Keratinocyte (primary cell): ENCODE data around the gene AFAP1L2. TPM values are rescaled to one million over a fixed set of nuclear protein-coding genes. Genes with fewer than 3 reads are reported as not detected.

Source experiments
- DNase-seq: peaks from one replicate; pipeline ENCODE4 v3.0.0-alpha.2; 2011; ENCODE audit warnings: low read depth, missing footprints, low spot score
- FAIRE-seq: peaks from 2 replicates; lab custom pipeline; 2011; peaks lifted over from hg19 to GRCh38; lab: Jason Lieb, UNC
- H2AFZ ChIP-seq: 2 replicates; pipeline ENCODE4 v1.6.0; 2012; ENCODE audit warnings: low read length, control low read depth, inconsistent platforms; ENCODE audit not compliant: control insufficient read depth
- H3K27ac ChIP-seq: 2 replicates; pipeline ENCODE4 v1.5.1; 2011; ENCODE audit warnings: low read length; ENCODE audit not compliant: control insufficient read depth, insufficient read depth
- H3K27me3 ChIP-seq: 3 replicates; pipeline ENCODE4 v1.6.0; 2011; ENCODE audit warnings: low read length; ENCODE audit not compliant: control insufficient read depth, insufficient read depth; ENCODE audit errors: extremely low read depth
- H3K36me3 ChIP-seq, 2 experiments: 2 replicates in 1 of 2; 3 replicates in 1 of 2; pipeline ENCODE4 v1.5.1; 2011; ENCODE audit warnings: low read length in 2 of 2, mild to moderate bottlenecking in 1 of 2; ENCODE audit not compliant: control insufficient read depth in 2 of 2, insufficient read depth in 2 of 2; ENCODE audit errors: extremely low read depth in 1 of 2
- H3K4me1 ChIP-seq: 3 replicates; pipeline ENCODE4 v1.5.1; 2011; ENCODE audit warnings: low read length; ENCODE audit not compliant: control insufficient read depth, insufficient read depth; ENCODE audit errors: extremely low read depth
- H3K4me2 ChIP-seq: 3 replicates; pipeline ENCODE4 v1.6.0; 2011; ENCODE audit warnings: low read depth, low read length; ENCODE audit not compliant: control insufficient read depth, insufficient read depth; ENCODE audit errors: extremely low read depth
- H3K4me3 ChIP-seq, 3 experiments: fragments of 200-600 bp in 1 of 3; sonication (generic) in 1 of 3; 2 replicates in 2 of 3; 3 replicates in 1 of 3; pipeline ENCODE4 v1.5.1; 2011 to 2016; ENCODE audit warnings: low read length in 3 of 3, mild to moderate bottlenecking in 3 of 3, control low read depth in 2 of 3, inconsistent platforms in 1 of 3, low read depth in 1 of 3, mixed read lengths in 1 of 3, mixed run types in 1 of 3, moderate library complexity in 1 of 3; ENCODE audit not compliant: control insufficient read depth in 2 of 3, insufficient read depth in 2 of 3; ENCODE audit errors: extremely low read depth in 1 of 3
- H3K79me2 ChIP-seq: 2 replicates; pipeline ENCODE4 v1.6.0; 2012; ENCODE audit warnings: low read length; ENCODE audit not compliant: control insufficient read depth, insufficient read depth
- H3K9ac ChIP-seq: 3 replicates; pipeline ENCODE4 v1.6.0; 2011; ENCODE audit warnings: low read length; ENCODE audit not compliant: control insufficient read depth, insufficient read depth; ENCODE audit errors: extremely low read depth
- H3K9me1 ChIP-seq: 3 replicates; pipeline ENCODE4 v1.6.0; 2011; ENCODE audit warnings: low read length; ENCODE audit not compliant: control insufficient read depth, insufficient read depth; ENCODE audit errors: extremely low read depth
- H3K9me3 ChIP-seq: 2 replicates; pipeline ENCODE4 v1.5.1; 2012; ENCODE audit warnings: low read depth, low read length; ENCODE audit not compliant: control insufficient read depth
- H4K20me1 ChIP-seq: 3 replicates; pipeline ENCODE4 v1.6.0; 2011; ENCODE audit warnings: low read length; ENCODE audit not compliant: control insufficient read depth, insufficient read depth; ENCODE audit errors: extremely low read depth
- CTCF ChIP-seq, 3 experiments: IDR thresholded peaks in 1 of 3; conservative IDR thresholded peaks in 1 of 3; optimal IDR thresholded peaks in 1 of 3; 2 replicates in 2 of 3; 3 replicates in 1 of 3; pipeline versions ENCODE3 to v1.5.1; 2011; ENCODE audit warnings: low read length in 3 of 3, mild to moderate bottlenecking in 3 of 3, moderate library complexity in 2 of 3, control low read depth in 1 of 3, inconsistent platforms in 1 of 3; ENCODE audit not compliant: insufficient read depth in 2 of 3; ENCODE audit errors: extremely low read depth in 1 of 3
- EZH2 ChIP-seq: IDR thresholded peaks from one replicate; pipeline ENCODE4 v1.6.1; 2012; ENCODE audit warnings: inconsistent platforms, mild to moderate bottlenecking, low read length, moderate library complexity
- dilution Hi-C: fragments of 300-500 bp; cut with MboI; formaldehyde crosslinking; loops from one replicate; pipeline ENCODE4 v1.7.0; 2020; ENCODE audit warnings: low sequenced_read_pairs; ENCODE audit not compliant: extremely low pct_ligation_motif_present
- polyA plus RNA-seq, 5 experiments: library from polyadenylated mRNA; depleted of rRNA in 3 of 5; stranded (reverse) in 3 of 5; stranded (forward) in 1 of 5; unstranded in 1 of 5; fragments of >200 nt; gene quantifications; 1 replicate in 1 of 5; 2 replicates in 3 of 5; 3 replicates in 1 of 5; pipeline versions ENCODE4 v1.2.1 to v1.2.3, GENCODE V29; 2011 to 2012; ENCODE audit warnings: missing spikeins in 2 of 5, low read depth in 1 of 5, low replicate concordance in 1 of 5

AFAP1L2 gene
- polyA plus RNA-seq, 1 donor (not counting 4 experiments of a cell fraction or from before 2014, with no cell fraction given) = 40.4 TPM

- DNase-seq = no peak
- Histone ChIP-seq H3K9me1 (no peaks in the 10 kb centered on the region), H2AFZ (no peak overlapping the region), H3K9ac (no peak overlapping the region), H3K4me3 (no peak overlapping the region), H3K79me2 (no peaks in the 10 kb centered on the region), H3K27ac (no peak overlapping the region), H4K20me1 (no peaks in the 10 kb centered on the region), H3K4me2 (no peak overlapping the region), H3K36me3 (peaks cover 14 to 43% of the 10 kb centered on the region in 2 experiments), H3K4me1 (no peaks in the 10 kb centered on the region), H3K9me3 (no peaks in the 10 kb centered on the region), H3K27me3 (no peaks in the 10 kb centered on the region)
- dilution Hi-C loops = no loop called here
- FAIRE-seq = no peak
- TF ChIP-seq EZH2 (no peak), CTCF (optimal IDR thresholded peaks at IDR 0.05 in 1 of 3, IDR thresholded peaks at IDR 0.05 in 1 of 3, conservative IDR thresholded peaks at IDR 0.05 in 1 of 3; ENCODE audit: extremely low read depth in 1 of 3, insufficient read depth in 2 of 3, low read length in 3 of 3) (no peak)
Observed at GRCh38 chr10:114313866-114314265, 90.4 kb downstream of the AFAP1L2 start.

GRCh38 chr10:114313139-114313538, 91.2 kb downstream of the AFAP1L2 start:
- Histone ChIP-seq H3K9me3 (no peaks in the 10 kb centered on the region), H3K36me3 (peaks cover 16 to 45% of the 10 kb centered on the region in 2 experiments), H3K79me2 (no peaks in the 10 kb centered on the region), H4K20me1 (no peaks in the 10 kb centered on the region), H3K4me1 (no peaks in the 10 kb centered on the region), H3K27ac (no peak overlapping the region), H3K9me1 (no peaks in the 10 kb centered on the region), H2AFZ (no peak overlapping the region), H3K4me3 (no peak overlapping the region), H3K27me3 (no peaks in the 10 kb centered on the region), H3K4me2 (no peak overlapping the region), H3K9ac (no peak overlapping the region)
- dilution Hi-C loops = no loop called here
- no peak for FAIRE-seq
- no peak for DNase-seq
- TF ChIP-seq CTCF (optimal IDR thresholded peaks at IDR 0.05 in 1 of 3, IDR thresholded peaks at IDR 0.05 in 1 of 3, conservative IDR thresholded peaks at IDR 0.05 in 1 of 3; ENCODE audit: extremely low read depth in 1 of 3, insufficient read depth in 2 of 3, low read length in 3 of 3) (no peak), EZH2 (no peak)
